T-helper 1 cell treated with Interleukin-12 subunit alpha and Interleukin-12 subunit beta and Interleukin-4 antibody, amounts not matched to agents 30 μg/mL and 1 μg/mL, for 36 hours (primary cell): ENCODE results near the gene DOCK2.
"Not testable (repeated sequence)": the region's sequence is repeated elsewhere in the genome, so short reads cannot be mapped to it uniquely, and the experiment has no call there.

Experiments used
- H3K27ac Mint-ChIP-seq: one replicate; pipeline ENCODE4 v1.8.0; 2021; ENCODE audit warnings: mild to moderate bottlenecking, mixed read lengths
- H3K27me3 Mint-ChIP-seq: one replicate; pipeline ENCODE4 v1.8.0; 2021; ENCODE audit warnings: low read depth, mixed read lengths
- H3K36me3 Mint-ChIP-seq: one replicate; pipeline ENCODE4 v1.8.0; 2021; ENCODE audit warnings: low read depth, mixed read lengths
- H3K4me1 Mint-ChIP-seq: one replicate; pipeline ENCODE4 v1.8.0; 2021; ENCODE audit warnings: low read depth, mixed read lengths
- H3K4me3 Mint-ChIP-seq: one replicate; pipeline ENCODE4 v1.8.0; 2021; ENCODE audit warnings: mild to moderate bottlenecking, moderate library complexity, mixed read lengths
- H3K9me3 Mint-ChIP-seq: one replicate; pipeline ENCODE4 v1.8.0; 2021; ENCODE audit warnings: mixed read lengths

DOCK2 gene

DNA sequence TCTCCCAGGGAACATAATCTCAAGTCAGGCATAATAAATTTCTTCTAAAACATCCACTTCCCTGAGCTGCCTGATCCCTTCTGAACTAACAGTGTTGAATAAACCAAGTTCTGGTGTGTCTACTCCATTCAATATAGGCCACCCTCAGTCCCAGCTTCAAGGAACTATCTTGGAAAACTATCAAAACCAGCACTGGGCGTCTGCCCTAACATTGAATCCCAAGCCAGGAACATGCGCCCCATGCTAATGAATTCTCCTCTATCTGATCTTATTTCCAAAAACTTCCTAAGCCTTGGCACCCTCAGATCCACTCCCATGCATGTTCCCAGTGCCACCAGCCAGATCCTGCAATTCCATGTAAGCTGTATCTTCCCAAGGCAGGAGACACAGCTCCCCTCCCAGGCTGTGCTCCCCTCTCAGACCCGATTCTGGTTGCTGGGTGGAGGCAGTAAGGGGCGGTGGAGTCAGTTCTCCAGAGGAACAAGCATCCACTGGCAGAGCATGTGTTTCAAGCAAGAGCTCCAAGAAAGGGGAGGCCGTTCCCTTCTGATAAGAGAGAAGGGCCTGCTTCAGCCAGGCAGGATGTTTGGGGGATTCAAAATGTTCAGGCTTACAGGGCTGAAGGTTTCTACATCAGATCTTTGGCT, 455.5 kb downstream of the DOCK2 start:
- no peaks in the 10 kb centered on the region for H3K9me3 Mint-ChIP-seq
- peaks cover 4% of the 10 kb centered on the region for H3K36me3 Mint-ChIP-seq
- no peak overlapping the region for H3K4me3 Mint-ChIP-seq
- peaks cover 5% of the 10 kb centered on the region for H3K27me3 Mint-ChIP-seq
- H3K27ac Mint-ChIP-seq: no peak overlapping the region
- H3K4me1 Mint-ChIP-seq: no peaks in the 10 kb centered on the region

- not testable (repeated sequence) for H3K27me3 Mint-ChIP-seq, H3K4me1 Mint-ChIP-seq, H3K36me3 Mint-ChIP-seq, H3K27ac Mint-ChIP-seq, H3K9me3 Mint-ChIP-seq, H3K4me3 Mint-ChIP-seq
Observed at GRCh38 chr5:170094329-170094728, 457.3 kb downstream of the DOCK2 start.

GRCh38 chr5:170095646-170096045, 458.6 kb downstream of the DOCK2 start:
- no peak overlapping the region for H3K4me3 Mint-ChIP-seq
- H3K27me3 Mint-ChIP-seq: peaks cover 10% of the 10 kb centered on the region
- no peaks in the 10 kb centered on the region for H3K9me3 Mint-ChIP-seq
- H3K36me3 Mint-ChIP-seq: no peaks in the 10 kb centered on the region
- no peak overlapping the region for H3K27ac Mint-ChIP-seq
- H3K4me1 Mint-ChIP-seq: no peaks in the 10 kb centered on the region

DNA sequence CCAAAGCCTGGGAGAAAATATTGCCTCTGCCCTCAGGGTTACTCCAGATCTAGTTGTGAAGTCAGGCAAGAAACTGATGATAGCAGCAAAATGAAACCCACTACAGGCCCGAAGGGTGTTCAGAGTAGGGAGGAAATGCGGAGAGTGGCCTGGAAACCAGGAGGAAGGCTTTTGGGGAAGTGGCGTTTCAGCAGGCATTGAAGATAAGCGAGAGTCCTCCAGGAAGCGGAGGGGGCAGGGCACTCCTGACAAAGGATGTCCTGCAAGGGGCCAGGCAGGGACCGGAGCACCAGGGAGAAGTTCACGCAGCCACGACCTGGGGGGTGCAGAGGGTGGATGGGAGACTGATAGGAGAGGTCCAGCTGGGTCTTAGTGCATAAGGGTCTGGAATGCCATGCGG, 460.9 kb downstream of the DOCK2 start:
- H3K36me3 Mint-ChIP-seq: no peaks in the 10 kb centered on the region
- H3K27ac Mint-ChIP-seq: no peak overlapping the region
- H3K4me3 Mint-ChIP-seq: no peak overlapping the region
- no peaks in the 10 kb centered on the region for H3K9me3 Mint-ChIP-seq
- no peaks in the 10 kb centered on the region for H3K4me1 Mint-ChIP-seq
- peaks cover 15% of the 10 kb centered on the region for H3K27me3 Mint-ChIP-seq

- H3K27me3 Mint-ChIP-seq: peaks cover 18% of the 10 kb centered on the region
- H3K9me3 Mint-ChIP-seq: no peaks in the 10 kb centered on the region
- no peaks in the 10 kb centered on the region for H3K4me1 Mint-ChIP-seq
- H3K27ac Mint-ChIP-seq: no peak overlapping the region
- no peaks in the 10 kb centered on the region for H3K36me3 Mint-ChIP-seq
- no peak overlapping the region for H3K4me3 Mint-ChIP-seq
Observed at GRCh38 chr5:170100066-170100943, 463.2 kb downstream of the DOCK2 start.

DNA sequence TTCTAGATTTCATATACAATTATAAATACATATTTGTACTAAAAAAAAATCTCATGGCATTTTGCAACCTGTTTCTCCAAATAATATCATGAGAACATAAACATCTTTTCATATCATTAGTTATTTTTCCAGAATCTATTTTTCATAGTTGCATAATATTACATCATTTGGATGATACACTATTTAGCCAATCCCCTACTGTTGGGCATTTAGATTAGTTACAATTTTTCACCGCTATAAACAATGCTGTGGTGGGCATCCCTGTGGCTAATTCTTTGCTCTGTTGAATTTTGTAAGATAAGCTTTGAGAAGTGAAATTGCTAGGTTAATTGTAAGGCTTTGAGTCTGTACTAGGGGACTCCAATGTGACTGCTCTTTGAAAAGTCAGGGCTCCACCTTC, 466.4 kb downstream of the DOCK2 start:
- no peaks in the 10 kb centered on the region for H3K9me3 Mint-ChIP-seq
- H3K27me3 Mint-ChIP-seq: peaks cover 17% of the 10 kb centered on the region
- H3K27ac Mint-ChIP-seq: no peak overlapping the region
- no peak overlapping the region for H3K4me3 Mint-ChIP-seq
- no peaks in the 10 kb centered on the region for H3K36me3 Mint-ChIP-seq
- H3K4me1 Mint-ChIP-seq: no peaks in the 10 kb centered on the region

DNA sequence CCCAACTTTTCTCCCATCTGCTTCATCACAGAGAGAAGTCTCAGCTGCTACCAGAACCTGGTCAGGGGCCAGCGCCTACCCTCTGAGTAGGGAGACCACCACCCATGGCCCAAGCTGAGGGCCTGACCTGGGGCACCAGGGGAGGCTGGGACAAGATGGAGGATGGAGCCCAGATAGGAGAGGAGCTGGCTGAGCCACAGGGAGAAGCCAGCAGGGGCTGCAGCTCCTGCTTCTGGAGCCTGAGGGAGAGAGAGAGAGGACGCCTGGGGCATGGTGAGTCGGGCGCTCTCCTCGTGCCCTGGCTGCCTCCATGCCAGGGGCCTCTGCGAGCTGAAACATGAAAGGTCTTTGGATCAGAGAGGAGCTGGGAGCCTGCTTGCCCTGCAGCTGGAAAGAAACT, 467.2 kb downstream of the DOCK2 start:
- Mint-ChIP-seq H3K27me3 (peaks cover 17% of the 10 kb centered on the region), H3K36me3 (no peaks in the 10 kb centered on the region), H3K27ac (no peak overlapping the region), H3K4me1 (no peaks in the 10 kb centered on the region), H3K9me3 (no peaks in the 10 kb centered on the region), H3K4me3 (no peak overlapping the region)

DNA sequence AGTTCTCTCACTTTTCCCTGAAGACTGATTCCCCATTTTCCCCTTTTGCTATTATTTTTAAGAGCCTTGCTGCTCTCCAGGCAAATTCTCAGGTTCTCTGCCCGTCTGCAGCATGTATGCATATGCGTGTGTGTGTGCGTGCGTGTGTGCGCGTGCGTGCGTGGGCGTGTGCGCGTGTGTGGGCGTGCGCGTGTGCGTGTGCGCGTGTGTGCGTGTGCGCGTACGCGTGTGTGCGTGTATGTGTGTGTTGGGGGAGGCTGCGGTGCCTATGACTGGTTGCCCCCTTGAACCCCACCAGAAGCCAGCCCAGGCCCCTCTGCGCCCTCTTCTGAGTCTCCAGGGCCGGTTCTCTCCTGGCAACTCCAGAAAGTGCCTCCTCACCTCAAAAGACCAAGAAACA, 467.6 kb downstream of the DOCK2 start:
- Mint-ChIP-seq H3K4me1 (no peaks in the 10 kb centered on the region), H3K4me3 (no peak overlapping the region), H3K27me3 (peaks cover 17% of the 10 kb centered on the region), H3K9me3 (no peaks in the 10 kb centered on the region), H3K36me3 (no peaks in the 10 kb centered on the region), H3K27ac (no peak overlapping the region)

GRCh38 chr5:170105642-170106611, 468.9 kb downstream of the DOCK2 start, which contains the start of gene FOXI1:
FOXI1 (plus strand) TSS chr5:170105897; CDS start chr5:170105958, 61 bp downstream.
- H3K27me3 Mint-ChIP-seq: peaks cover 12% of the 10 kb centered on the region
- no peaks in the 10 kb centered on the region for H3K9me3 Mint-ChIP-seq
- H3K36me3 Mint-ChIP-seq: no peaks in the 10 kb centered on the region
- H3K27ac Mint-ChIP-seq: no peak within 1 kb of the TSS
- no peaks in the 10 kb centered on the region for H3K4me1 Mint-ChIP-seq
- no peak within 1 kb of the TSS for H3K4me3 Mint-ChIP-seq

GRCh38 chr5:170107674-170108073, 470.6 kb downstream of the DOCK2 start:
- H3K36me3 Mint-ChIP-seq: no peaks in the 10 kb centered on the region

DNA sequence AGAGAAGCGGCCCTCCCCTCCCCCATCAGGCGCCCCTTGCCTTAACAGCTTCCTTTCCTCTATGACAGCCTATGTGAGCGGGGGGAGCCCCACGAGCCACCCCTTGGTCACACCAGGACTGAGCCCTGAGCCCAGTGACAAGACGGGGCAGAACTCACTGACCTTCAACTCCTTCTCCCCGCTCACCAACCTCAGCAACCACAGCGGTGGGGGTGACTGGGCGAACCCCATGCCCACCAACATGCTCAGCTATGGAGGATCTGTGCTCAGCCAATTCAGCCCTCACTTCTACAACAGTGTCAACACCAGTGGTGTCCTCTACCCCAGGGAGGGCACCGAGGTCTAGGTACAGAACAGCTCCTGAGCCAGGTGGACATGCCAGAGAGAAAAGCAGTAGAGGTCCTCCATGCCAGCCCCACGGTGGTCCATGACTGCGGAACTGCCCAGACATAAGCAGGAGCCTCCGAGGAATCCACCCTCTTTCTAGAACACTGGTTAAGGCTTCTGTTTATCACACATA, 471.3 kb downstream of the DOCK2 start:
- Mint-ChIP-seq H3K36me3 (no peaks in the 10 kb centered on the region), H3K27ac (no peak overlapping the region), H3K9me3 (no peaks in the 10 kb centered on the region), H3K27me3 (peaks cover 7% of the 10 kb centered on the region), H3K4me1 (no peaks in the 10 kb centered on the region), H3K4me3 (no peak overlapping the region)

More at GRCh38 chr5:170107674-170108073, 470.6 kb downstream of the DOCK2 start:
- H3K27ac Mint-ChIP-seq: no peak overlapping the region
- H3K4me1 Mint-ChIP-seq: no peaks in the 10 kb centered on the region
- H3K27me3 Mint-ChIP-seq: peaks cover 7% of the 10 kb centered on the region
- no peaks in the 10 kb centered on the region for H3K9me3 Mint-ChIP-seq
- H3K4me3 Mint-ChIP-seq: no peak overlapping the region

GRCh38 chr5:170109059-170110031, 472.3 kb downstream of the DOCK2 start:
- Mint-ChIP-seq H3K9me3 (no peaks in the 10 kb centered on the region), H3K27ac (no peak overlapping the region), H3K36me3 (no peaks in the 10 kb centered on the region), H3K4me1 (no peaks in the 10 kb centered on the region), H3K27me3 (peaks cover 3% of the 10 kb centered on the region), H3K4me3 (no peak overlapping the region)

DNA sequence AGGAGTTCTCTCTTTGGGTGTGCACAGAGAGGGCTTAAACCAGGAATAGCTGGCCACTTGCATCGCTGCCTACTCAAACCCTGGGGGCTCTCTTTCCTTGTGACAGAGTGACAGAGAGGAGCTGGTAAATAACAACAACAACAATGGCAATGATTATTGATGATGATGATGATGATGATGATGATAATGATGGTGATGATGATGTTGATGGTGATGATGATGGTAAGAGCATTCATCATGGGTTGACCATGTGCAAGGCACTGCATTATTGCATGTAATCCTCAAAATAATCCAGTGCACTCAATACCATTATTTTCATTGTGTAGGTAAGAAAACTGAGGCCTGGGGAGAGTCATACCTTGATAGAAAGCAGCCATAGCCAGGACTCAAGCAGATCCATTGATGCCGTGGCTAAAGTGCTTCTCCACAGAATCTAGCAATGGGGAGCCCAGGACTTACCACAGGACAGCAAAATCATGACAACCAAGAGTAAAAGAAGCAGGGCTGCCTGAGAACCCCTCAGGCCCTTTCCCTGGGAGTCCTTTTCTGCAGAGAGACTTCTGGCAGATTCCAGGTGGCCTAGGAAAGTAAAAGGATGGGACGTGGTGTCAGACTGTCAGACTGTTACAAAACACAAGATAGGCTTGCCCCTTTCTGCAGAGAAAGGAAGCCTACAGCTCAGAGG, 473.5 kb downstream of the DOCK2 start:
- H3K4me3 Mint-ChIP-seq: no peak overlapping the region
- no peak overlapping the region for H3K27ac Mint-ChIP-seq
- no peaks in the 10 kb centered on the region for H3K4me1 Mint-ChIP-seq
- no peaks in the 10 kb centered on the region for H3K9me3 Mint-ChIP-seq
- peaks cover 3% of the 10 kb centered on the region for H3K27me3 Mint-ChIP-seq
- no peaks in the 10 kb centered on the region for H3K36me3 Mint-ChIP-seq
